HL-60 (cell line): ENCODE results near the gene MOK.

Source experiments
- DNase-seq, 2 experiments: peaks; one replicate each; pipeline ENCODE4 v3.0.0-alpha.2; 2010 to 2020; ENCODE audit warnings: low read depth in 1 of 2, low spot score in 1 of 2
- H3K27ac ChIP-seq: fragments of 250-450 bp; sonication (Bioruptor Pico); replicated peaks from 2 replicates; pipeline ENCODE4 v1.5.1; 2020; ENCODE audit warnings: mild to moderate bottlenecking, moderate library complexity
- H3K27me3 ChIP-seq: fragments of 250-450 bp; sonication (Bioruptor Pico); 2 replicates; pipeline ENCODE4 v1.5.1; 2021; ENCODE audit warnings: mild to moderate bottlenecking, moderate library complexity; ENCODE audit not compliant: insufficient read depth, poor library complexity, severe bottlenecking
- H3K4me3 ChIP-seq: replicated peaks from 2 replicates; pipeline ENCODE4 v1.5.1; 2011; ENCODE audit warnings: mild to moderate bottlenecking, control low read depth, low read length; ENCODE audit not compliant: insufficient read depth
- CTCF ChIP-seq: IDR thresholded peaks from one replicate; pipeline ENCODE4 v1.5.1; 2011; ENCODE audit warnings: low read length, control low read depth, inconsistent platforms; ENCODE audit not compliant: insufficient read depth
- GABPA ChIP-seq: IDR thresholded peaks from 2 replicates; pipeline ENCODE4 v1.6.1; 2012; ENCODE audit warnings: low read depth
- POLR2AphosphoS5 ChIP-seq: IDR thresholded peaks from 2 replicates; pipeline ENCODE4 v1.6.1; 2012; ENCODE audit warnings: low read depth
- REST ChIP-seq: IDR thresholded peaks from 2 replicates; pipeline ENCODE4 v1.6.1; 2012; ENCODE audit warnings: low read depth; ENCODE audit not compliant: insufficient replicate concordance
- SPI1 ChIP-seq: IDR thresholded peaks from 2 replicates; pipeline ENCODE4 v1.6.1; 2012; ENCODE audit warnings: low read depth, mild to moderate bottlenecking, borderline replicate concordance

Gene MOK

GRCh38 chr14:102251161-102251560 is 53.8 kb downstream of the MOK start:
- no peak for DNase-seq

GRCh38 chr14:102250636-102251035 is 54.3 kb downstream of the MOK start:
- no peaks in the 10 kb centered on the region for H3K27me3 ChIP-seq
- no peak overlapping the region for H3K4me3 ChIP-seq
- TF ChIP-seq POLR2AphosphoS5: no peak
- no peak for TF ChIP-seq GABPA
- TF ChIP-seq CTCF: no peak
- no peak for TF ChIP-seq REST
- TF ChIP-seq SPI1: no peak
- H3K27ac ChIP-seq: no peak overlapping the region
- no peak for DNase-seq

More at GRCh38 chr14:102251161-102251560, 53.8 kb downstream of the MOK start:
- Histone ChIP-seq H3K27ac (no peak overlapping the region), H3K4me3 (no peak overlapping the region), H3K27me3 (no peaks in the 10 kb centered on the region)
- no peak for TF ChIP-seq SPI1

GRCh38 chr14:102249981-102250380 is 55.0 kb downstream of the MOK start:
- DNase-seq: no peak
- Histone ChIP-seq H3K27me3 (no peaks in the 10 kb centered on the region), H3K4me3 (no peak overlapping the region), H3K27ac (no peak overlapping the region)
- no peak for TF ChIP-seq SPI1
- no peak for TF ChIP-seq GABPA
- TF ChIP-seq CTCF: no peak
- no peak for TF ChIP-seq REST
- TF ChIP-seq POLR2AphosphoS5: no peak

GRCh38 chr14:102249041-102249440 is 55.9 kb downstream of the MOK start:
- no peak overlapping the region for H3K27ac ChIP-seq
- DNase-seq: no peak
- no peak for TF ChIP-seq REST
- no peak for TF ChIP-seq GABPA
- no peak for TF ChIP-seq POLR2AphosphoS5
- TF ChIP-seq SPI1: no peak

More at GRCh38 chr14:102249041-102249440, 55.9 kb downstream of the MOK start:
- Histone ChIP-seq H3K27me3 (no peaks in the 10 kb centered on the region), H3K4me3 (no peak overlapping the region)
